NCI-H1092 (cell line): ENCODE data around the gene SMYD2.

ENCODE experiments used
- DNase-seq: peaks from one replicate; lab custom pipeline; 2025; lab: John Stamatoyannopoulos, UW

SMYD2 gene

DNA sequence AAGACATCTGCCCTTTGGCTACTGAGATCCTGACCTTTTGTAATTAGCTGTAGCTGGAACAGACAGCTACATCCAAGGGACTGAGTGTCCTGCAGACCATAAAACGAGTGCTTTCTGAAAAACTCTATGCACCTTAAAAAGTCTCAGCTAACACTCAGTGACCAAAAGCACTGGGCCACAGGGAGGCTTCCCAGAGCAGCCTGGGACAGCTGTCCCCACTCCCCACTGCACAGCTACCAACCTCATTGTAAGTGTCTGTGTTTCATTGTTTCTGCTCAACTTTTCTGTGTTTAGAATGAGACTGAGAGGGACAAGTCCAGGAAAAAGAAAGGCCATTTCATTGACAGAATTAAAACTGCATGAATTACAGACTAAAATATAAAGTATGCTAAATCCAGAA lies 80.7 kb downstream of the SMYD2 start:
- no peak for DNase-seq

DNA sequence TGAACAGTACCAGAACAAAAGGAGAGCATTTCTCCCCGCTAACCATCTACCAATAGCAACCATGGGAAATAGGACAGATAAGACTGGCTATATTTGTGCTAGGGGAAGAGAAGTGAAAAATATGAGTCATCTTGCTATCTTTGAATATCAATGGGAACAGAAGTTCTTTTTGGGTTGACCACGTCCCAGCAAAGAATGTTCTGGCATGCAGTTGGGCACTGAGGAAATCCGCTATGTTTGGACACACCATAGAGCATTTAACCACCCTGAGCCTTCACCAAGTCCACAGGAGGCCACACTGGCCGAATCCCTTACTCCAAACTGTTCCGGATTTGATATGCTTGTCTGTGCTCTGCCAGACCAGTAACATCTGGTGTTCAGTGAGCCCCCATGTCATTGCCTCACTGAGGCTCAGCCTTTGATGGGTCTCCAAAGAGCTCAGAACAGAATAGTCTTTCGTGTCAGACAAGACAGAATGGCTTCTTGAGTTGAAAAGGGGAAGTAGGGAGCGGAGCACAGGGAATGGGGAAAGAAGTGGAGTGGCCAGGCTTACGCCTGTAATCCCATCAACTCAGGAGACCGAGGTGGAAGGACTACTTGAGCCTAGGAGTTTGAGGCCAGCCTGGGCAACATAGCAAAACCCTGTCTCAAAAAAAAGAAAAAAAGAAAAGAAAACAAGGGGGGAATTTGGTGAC lies 81.4 kb downstream of the SMYD2 start:
- no peak for DNase-seq

DNA sequence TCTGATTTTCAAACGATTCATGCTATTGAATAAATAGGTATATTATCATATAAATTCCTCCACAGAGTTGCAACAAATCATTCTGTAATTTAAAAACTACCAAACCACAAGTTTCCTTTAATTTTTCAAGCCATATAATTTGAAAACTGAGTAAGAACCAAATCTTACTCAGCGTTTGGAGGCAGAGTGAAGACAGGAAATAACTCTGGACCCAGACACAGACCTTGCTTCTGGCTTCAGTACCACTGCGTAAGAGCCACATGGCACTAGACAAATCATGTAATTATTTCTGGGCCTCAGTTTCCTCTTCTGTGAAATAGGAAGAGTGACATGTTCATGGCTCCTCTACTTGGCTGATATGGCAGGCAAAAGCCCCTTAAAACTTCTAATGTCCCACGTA lies 82.4 kb downstream of the SMYD2 start:
- DNase-seq: no peak

DNA sequence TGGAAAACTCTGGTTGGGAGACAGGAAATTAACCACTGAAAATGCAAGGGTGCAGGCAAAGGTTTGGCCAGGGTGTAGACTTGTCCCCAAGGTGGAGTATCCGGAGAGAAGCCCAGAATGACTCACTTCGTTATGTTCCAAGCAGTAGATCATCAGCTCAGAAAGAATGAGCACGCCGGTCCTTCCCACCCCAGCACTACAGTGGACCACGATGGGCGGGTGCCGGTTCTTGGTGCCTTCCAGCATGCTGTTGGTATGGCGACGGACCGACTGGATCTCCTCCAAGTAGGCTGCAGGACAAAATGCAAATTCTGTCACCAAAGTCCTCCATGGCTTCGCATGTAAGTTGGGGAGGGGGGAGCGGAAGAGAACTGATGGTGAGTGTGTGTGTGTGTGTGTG lies 83.4 kb downstream of the SMYD2 start:
- DNase-seq: no peak

DNA sequence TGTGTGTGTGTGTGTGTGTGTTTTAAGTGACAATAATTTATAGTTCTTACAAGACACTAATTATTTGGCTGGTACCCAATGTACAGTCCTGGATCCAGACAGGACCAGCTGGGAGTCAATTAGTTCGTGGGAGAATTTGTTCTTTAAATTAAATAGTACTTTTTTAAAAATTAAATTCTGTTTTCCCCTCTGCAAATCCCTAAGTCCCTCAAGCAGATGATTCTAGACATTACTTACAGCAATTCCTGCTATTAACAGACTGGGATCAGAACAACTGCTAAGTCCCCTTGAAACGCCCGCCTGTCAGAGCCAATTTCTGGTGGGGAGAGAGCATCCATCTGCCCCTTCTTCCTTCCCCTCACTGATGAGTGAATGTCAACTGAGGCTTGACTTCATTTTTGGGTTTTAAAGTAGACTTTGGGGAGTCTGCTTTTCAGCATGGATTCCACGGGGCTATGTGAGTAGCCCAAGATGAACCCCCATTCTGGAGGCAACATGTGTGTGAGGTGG lies 83.9 kb downstream of the SMYD2 start:
- DNase-seq: no peak

DNA sequence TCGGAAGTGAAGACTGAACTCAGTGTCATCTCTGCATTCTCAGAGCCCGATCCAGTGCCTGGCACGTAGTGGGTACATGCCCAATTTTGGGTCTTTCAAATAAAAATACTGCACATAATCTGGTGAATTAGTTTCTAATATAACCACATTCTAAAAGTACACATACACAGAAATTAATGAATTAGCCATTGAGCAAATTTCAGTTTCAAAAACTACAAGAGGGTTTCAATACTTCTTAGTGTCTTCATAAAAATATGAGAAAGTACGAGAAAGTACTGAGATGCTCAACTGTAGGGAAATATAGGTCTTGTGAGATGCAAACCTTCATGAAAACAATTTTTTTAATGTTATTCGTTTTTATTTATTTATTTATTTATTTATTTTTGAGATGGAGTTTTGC lies 86.9 kb downstream of the SMYD2 start:
- no peak for DNase-seq

DNA sequence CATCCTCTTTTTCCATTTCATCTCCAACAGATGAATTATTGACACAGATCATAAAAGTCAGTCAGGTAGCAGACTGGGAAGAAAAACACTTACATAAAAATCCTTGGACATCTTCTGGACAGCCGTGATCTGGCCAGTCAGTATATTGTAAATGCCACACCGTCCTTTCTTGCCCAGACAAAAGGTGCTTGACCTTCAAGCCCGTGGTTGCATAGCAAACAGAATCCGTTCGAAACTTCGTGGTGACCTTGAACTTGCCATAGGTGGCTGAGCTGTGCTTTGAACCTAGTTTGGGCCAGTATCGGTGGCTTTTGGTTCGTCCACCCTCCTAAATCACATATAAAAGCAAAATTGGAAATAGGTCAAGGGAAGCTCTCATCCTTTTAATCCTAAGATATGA lies 88.4 kb downstream of the SMYD2 start:
- no peak for DNase-seq

DNA sequence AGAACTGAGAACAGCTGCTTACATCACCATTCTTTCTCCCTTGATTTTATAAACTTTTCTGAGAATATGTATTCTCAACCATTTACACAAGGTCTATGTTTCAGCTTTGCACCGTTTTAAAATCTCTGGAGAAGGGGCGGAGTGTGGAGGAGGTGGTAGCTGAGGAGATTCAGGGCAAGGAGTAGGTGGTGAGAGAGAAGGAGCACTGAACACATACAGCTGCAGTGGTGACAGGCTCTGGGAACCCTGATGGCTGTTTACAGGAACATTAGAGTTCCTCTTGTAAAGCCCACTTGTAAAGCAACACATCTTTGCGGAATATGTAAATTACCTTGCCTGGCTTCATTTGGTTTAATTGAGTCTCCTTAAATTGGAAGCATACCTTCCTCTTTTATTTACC lies 89.7 kb downstream of the SMYD2 start:
- no peak for DNase-seq

DNA sequence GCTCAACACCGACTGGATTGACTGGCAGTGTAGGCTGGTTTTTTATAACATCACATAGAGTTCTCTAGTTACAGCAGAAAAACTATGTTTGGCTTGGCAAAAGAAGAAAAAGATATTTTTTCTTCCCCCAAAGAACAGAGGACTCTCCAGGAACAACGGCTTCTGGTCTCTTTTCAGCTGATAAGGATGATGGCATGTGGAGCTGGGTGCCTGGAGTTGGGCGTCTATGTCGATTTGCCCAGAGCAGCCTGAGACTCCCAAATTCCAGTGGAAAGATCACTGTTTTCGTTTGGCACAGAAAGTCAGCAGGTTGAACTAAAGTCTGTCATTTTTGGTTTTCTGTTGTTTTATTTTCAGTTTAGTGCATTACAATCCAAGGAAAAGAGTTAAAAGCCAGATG lies 91.1 kb downstream of the SMYD2 start:
- no peak for DNase-seq

DNA sequence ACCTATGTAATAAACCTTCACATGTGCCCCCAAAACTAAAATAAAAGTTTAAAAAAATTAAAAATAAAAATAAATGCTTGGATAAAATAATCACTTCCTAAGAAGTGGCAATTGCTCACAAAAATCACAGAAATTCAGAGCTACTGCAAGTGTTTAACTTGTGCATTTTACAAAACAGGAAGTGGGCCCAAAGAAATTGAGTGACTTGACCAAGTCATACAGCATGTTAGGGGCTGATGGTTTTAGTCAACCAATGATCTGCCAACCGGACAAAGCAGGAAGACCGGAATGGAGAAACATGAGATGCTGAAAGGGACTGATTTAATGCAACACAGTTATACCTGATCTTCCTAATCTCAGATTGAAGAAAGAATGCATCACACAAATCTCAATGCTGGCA lies 96.5 kb downstream of the SMYD2 start:
- no peak for DNase-seq

DNA sequence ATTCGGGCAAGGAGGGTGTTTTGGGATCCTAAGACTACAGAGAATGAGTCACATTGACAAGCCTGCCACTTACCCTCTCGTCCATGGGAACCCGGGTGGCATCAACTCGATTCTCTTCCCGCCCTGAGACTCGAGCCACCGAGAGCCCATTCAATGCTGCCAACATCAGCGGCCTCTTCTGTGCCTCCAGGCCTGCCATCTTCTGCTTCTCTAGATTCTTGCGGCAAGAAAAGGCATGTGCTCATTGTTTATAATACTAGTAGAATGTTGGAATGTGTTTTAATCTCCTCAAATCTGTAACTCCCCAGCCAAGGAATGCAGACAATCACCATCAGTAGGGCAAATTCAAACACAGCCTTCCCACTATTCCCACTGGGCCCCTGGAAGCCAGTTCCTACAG lies 96.9 kb downstream of the SMYD2 start:
- DNase-seq: no peak

DNA sequence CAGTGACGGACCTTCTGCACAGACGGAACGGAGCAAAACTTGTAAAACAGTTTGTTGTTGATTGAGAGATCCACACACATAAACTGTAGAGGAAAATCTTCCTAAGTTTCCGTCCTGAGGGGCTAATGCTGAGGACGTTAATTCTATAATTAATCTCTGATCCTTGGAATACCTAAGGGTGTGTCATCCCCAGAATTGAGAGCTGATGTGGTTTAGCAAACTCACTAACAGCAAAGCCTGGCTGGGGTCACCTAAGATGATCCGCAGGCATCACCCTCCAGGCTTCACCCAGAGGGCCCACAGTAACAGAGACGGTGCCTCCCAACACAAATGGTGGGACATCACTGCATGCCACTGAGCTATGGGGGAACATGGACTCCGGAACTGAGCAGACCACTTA lies 97.5 kb downstream of the SMYD2 start:
- DNase-seq: no peak

DNA sequence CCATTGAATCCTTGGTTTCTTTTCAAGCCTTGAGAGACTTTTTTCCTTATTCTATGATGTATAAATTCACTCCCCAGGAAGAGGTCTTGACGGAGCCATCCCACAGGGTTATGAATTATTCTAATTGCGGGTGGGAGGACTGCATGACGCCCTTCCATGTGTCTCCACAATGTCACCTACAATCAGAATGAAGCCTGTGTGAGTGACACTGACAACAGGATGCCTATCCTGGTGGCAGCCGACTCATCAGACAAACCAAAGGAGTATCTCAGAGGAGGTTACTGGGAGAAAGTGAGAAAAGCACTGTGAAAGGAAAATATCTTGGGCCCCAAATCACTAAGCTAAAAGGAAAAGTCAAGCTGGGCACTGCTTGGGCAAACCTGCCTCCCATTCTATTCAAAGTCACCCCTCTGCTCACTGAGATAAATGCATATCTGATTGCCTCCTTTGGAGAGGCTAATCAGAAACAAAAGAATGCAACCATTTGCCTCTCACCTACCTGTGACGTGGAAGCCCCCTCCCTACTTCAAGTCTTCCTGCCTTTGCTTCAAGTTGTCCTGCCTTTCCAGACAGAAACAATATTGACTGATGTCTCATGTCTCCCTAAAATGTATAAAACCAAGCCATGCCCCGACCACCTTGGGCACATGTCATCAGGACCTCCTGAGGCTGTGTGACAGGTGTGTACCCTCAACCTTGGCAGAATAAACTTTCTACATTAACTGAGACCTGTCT lies 98.4 kb downstream of the SMYD2 start:
- DNase-seq: no peak

DNA sequence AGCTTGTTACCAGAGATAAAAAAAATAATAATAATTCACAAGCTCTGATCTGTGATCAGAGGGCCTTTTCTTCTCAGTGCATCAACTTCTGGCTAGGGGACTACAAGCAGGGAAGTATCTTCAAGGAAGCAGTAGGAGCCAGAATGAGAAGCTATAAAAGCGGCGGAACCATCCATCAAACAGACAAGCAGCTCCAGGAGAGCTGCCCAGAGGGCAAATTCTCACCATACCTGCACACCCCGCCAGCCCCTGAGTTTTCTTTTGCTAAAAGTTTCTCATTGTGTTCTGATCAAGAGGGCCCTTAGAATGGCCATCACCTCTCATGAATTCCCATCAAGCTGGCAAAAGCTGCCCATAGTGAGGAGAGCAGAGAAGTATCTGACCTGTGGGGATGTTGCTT lies 99.4 kb downstream of the SMYD2 start:
- DNase-seq: no peak

DNA sequence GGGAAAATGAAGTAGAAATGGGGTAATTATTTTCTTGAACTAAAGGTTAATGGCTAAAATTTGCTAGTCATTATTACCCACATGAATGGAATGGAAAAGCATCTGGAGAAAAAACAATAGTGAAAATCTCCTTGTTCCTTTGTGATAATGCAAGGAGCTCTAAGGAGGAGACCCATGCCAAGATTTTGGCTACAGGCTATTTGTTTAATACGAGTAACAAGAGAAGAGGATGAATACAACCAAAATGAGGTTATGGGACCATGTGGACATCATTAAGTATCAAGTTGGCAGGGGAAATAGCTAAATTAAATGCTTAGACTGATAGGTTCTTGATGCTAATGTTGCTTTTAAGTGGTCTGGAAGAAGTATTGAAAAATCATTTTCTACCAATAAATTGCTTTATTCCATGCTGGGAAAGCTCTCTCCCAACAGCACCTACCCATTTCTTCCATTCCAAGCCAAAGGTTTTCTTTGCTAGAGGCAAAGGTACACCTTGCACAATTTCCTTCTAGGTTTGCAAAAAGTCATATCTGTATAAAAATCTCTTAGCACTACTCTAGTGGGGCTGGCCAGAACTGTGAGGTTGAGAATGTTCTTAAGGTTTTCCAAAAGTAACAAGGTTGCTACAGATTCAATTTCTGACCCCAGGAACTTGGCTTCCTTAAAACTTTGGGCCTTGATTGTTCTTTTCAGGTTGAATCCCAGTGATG lies 100.2 kb downstream of the SMYD2 start:
- no peak for DNase-seq

DNA sequence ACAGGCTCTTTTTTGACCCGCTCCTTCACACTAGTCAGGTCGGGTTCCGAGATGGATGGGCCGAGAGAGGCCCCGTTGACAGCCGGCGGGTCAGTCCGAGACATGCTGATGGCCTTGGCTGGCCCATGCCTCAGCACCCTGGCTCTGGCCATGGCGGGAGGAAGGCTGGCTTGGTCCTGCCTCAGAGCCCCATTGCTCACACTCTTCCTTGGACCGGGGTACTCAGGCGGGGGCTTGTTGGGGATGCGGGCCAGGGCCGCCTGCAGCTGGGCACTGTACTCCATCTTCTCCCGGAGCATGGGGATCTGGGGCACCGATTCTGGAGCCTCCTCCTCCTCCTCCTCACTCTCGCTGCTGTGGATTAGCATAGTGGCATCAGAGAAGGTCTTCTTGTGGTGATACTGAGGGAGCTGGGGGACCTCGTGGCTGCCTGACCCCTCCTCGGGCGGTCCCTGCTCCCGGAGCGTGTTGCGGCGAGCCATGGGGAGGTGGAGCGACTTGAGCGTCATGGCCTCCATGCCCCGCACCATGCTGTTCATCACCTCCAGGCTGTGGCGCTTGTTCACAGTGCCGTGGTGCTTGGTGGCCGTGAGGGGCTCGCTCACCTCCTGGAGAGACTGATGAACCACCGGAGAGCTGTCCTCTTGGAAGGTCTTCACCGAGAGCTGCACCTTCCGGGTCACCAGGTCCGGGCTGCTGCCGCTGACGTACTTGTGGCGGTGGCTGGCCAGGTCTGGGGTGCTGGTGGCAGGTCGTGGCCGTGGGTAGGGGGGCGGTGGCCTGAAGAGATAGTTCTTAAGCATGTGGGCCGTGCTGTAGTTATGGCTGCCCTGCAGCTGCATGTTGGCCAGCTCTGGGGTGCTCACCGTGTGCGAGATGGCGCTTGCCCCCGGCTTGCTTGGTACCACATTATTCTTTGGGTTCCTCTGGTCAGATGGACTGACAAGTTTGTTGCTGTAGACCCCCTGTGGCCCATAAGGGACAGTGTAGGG lies 102.7 kb downstream of the SMYD2 start:
- no peak for DNase-seq

DNA sequence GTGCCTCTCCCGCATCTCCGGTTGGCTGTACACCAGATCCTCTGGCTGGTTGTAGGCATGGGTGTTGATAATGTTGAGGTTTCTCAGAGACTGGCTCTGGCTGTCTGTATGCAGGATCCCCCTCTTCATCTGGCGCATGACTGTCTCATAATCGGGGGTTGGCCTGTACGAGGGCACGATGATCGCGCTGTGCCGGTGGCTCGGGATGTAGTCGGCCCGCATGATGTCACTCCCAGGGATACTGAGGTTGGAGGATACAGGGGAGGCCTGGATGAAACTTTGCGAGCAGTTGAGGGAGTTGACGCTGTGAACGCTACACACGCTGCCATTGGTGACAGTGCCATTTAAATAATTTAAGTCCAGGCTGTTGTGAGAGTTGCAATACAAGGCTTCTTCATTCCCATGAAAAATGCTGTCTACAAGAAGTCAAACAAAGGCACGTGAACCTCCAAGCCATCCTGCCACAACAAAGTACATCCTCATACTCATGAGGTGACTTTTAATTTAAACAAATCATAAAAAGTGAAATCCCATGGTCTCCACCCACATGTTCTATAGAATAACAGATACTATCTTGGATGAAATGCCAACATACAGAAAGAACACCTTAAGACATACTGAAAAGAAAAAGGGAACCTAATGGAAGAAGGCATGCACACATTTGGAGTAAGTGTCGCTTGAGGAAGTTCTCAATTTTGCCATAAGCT lies 103.6 kb downstream of the SMYD2 start:
- DNase-seq: no peak

DNA sequence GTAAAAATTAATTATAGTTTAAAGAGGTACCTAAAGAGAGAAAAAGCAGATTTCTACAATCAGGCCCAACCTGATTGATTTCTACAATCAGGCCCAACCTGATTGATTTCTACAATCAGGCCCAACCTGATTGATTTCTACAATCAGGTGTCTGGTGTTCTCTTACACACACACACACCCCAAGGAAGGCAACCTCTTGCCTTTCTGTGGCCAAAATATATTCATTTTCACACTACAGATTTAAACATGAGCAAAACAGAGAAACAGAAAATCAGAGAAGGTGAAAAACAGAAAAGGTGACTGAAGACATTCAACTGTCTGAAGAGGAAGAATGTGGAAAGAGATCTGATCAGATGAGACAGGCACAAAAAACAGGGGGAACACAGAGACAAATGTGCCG lies 104.5 kb downstream of the SMYD2 start:
- no peak for DNase-seq

DNA sequence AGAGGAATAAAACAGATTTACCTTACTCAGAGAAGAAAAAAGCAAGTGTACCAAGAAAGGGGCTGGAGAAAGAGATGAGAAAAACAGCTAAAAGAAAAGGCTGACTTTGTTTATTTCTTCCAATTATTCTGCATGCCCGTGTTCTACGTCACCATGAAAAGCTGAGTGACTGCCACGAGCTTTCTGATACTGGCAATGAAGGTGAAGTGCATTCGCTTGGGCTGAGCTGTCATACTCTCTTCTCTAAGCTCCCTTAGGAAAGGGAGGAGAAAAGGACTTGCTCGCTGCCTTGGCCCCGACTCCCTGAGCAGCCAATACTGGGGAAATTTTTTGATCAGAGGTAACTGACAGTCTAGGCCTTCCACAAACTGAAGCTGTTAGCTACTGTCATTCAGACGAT lies 105.4 kb downstream of the SMYD2 start:
- no peak for DNase-seq
